Trophoblast cell (in vitro differentiated cells and primary cell): ENCODE data around the gene FAM184A.

Source experiments
- DNase-seq, 2 donors: peaks; one replicate each; pipeline ENCODE4 v3.0.0-alpha.2; 2016
- H2AFZ ChIP-seq: 2 replicates; pipeline ENCODE4 v1.6.1; 2013; ENCODE audit warnings: low read length, moderate library complexity, mild to moderate bottlenecking; ENCODE audit not compliant: insufficient read depth, poor library complexity
- H2AK5ac ChIP-seq: 2 replicates; pipeline ENCODE4 v1.6.1; 2013; ENCODE audit warnings: mild to moderate bottlenecking, low read length
- H2BK120ac ChIP-seq: 2 replicates; pipeline ENCODE4 v1.6.1; 2013; ENCODE audit warnings: low read length, mild to moderate bottlenecking, moderate library complexity; ENCODE audit not compliant: insufficient read depth, poor library complexity
- H2BK12ac ChIP-seq: 2 replicates; pipeline ENCODE4 v1.6.1; 2013; ENCODE audit warnings: mild to moderate bottlenecking, low read length, moderate library complexity
- H2BK5ac ChIP-seq: 2 replicates; pipeline ENCODE4 v1.6.1; 2013; ENCODE audit warnings: low read length, low read depth, moderate library complexity, mild to moderate bottlenecking; ENCODE audit not compliant: poor library complexity
- H3K14ac ChIP-seq: 2 replicates; pipeline ENCODE4 v1.6.1; 2013; ENCODE audit warnings: mild to moderate bottlenecking, low read length
- H3K18ac ChIP-seq: 2 replicates; pipeline ENCODE4 v1.6.1; 2013; ENCODE audit warnings: mild to moderate bottlenecking, low read length
- H3K23ac ChIP-seq: 2 replicates; pipeline ENCODE4 v1.6.1; 2013; ENCODE audit warnings: low read length
- H3K27ac ChIP-seq: 2 replicates; pipeline ENCODE4 v1.5.1; 2013; ENCODE audit warnings: low read depth, mild to moderate bottlenecking, inconsistent platforms, low read length, moderate library complexity
- H3K27me3 ChIP-seq: 2 replicates; pipeline ENCODE4 v1.6.1; 2013; ENCODE audit warnings: inconsistent platforms, mild to moderate bottlenecking, low read length, moderate library complexity; ENCODE audit not compliant: insufficient read depth
- H3K36me3 ChIP-seq, 2 experiments: 1 replicate in 1 of 2; 2 replicates in 1 of 2; pipeline ENCODE4 v1.6.1; 2013; ENCODE audit warnings: low read length in 2 of 2, mild to moderate bottlenecking in 2 of 2, moderate library complexity in 1 of 2; ENCODE audit not compliant: insufficient read depth in 2 of 2, control insufficient read depth in 1 of 2
- H3K4ac ChIP-seq: 2 replicates; pipeline ENCODE4 v1.6.1; 2013; ENCODE audit warnings: low read depth, mild to moderate bottlenecking, low read length, moderate library complexity
- H3K4me1 ChIP-seq, 2 experiments: 1 replicate in 1 of 2; 2 replicates in 1 of 2; pipeline ENCODE4 v1.6.1; 2013; ENCODE audit warnings: low read length in 2 of 2, mild to moderate bottlenecking in 2 of 2, moderate library complexity in 1 of 2; ENCODE audit not compliant: insufficient read depth in 2 of 2, control insufficient read depth in 1 of 2
- H3K4me2 ChIP-seq: 2 replicates; pipeline ENCODE4 v1.6.1; 2013; ENCODE audit warnings: inconsistent platforms, mild to moderate bottlenecking, low read length, moderate library complexity
- H3K4me3 ChIP-seq: 2 replicates; pipeline ENCODE4 v1.5.1; 2013; ENCODE audit warnings: mild to moderate bottlenecking, low read depth, low read length, inconsistent platforms
- H3K79me1 ChIP-seq: one replicate; pipeline ENCODE4 v1.6.1; 2013; ENCODE audit warnings: low read length
- H3K79me2 ChIP-seq: 2 replicates; pipeline ENCODE4 v1.6.1; 2013; ENCODE audit warnings: low read length, mild to moderate bottlenecking; ENCODE audit not compliant: control insufficient read depth, insufficient read depth, poor library complexity
- H3K9ac ChIP-seq: 2 replicates; pipeline ENCODE4 v1.6.1; 2013; ENCODE audit warnings: mild to moderate bottlenecking, low read length
- H3K9me3 ChIP-seq: 2 replicates; pipeline ENCODE4 v1.6.1; 2013; ENCODE audit warnings: low read depth, mild to moderate bottlenecking, control low read depth, inconsistent platforms, low read length; ENCODE audit not compliant: insufficient read depth
- H4K12ac ChIP-seq: 2 replicates; pipeline ENCODE4 v1.6.1; 2013; ENCODE audit warnings: low read depth, mild to moderate bottlenecking, low read length, moderate library complexity
- H4K8ac ChIP-seq: 2 replicates; pipeline ENCODE4 v1.6.1; 2013; ENCODE audit warnings: low read depth, mild to moderate bottlenecking, low read length, moderate library complexity
- H4K91ac ChIP-seq: one replicate; pipeline ENCODE4 v1.6.1; 2013; ENCODE audit warnings: low read depth, mild to moderate bottlenecking, low read length, moderate library complexity
- WGBS: extraction: QIAGEN DNeasy Blood & Tissue Kit; methylation state at CpG from one replicate; pipeline ENCODE4 v1.1.7; 2013; ENCODE audit warnings: missing lambda C conversion rate; ENCODE audit not compliant: insufficient read length, insufficient coverage; ENCODE audit errors: extremely low coverage; 5-methylcytosine and 5-hydroxymethylcytosine counted together

The FAM184A gene

DNA sequence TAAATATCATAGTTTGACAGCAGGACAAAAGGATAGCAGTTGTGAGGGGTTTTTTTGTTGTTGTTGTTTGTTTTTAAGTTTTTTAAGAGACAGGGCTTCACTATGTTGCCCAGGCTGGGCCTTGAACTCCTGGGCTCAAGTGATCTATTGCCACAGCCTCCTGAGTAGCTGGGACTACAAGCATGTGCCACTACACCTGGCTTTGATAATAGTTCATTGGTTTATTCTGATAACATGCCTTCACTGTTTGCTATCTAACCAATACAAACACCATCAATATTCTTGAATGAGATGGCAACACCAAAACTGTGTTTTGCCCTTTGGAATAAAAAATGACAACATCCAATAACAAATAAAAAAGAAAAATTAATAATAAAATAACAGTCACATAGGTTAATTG, 41.2 kb downstream of the FAM184A start:
- H2AK5ac ChIP-seq, result no peak overlapping the region
- no peak overlapping the region for H2BK5ac ChIP-seq
- H3K9ac ChIP-seq, result no peak overlapping the region
- no peak overlapping the region for H3K27ac ChIP-seq
- no peaks in the 10 kb centered on the region for H3K79me2 ChIP-seq
- H2BK12ac ChIP-seq, result no peak overlapping the region
- no peak overlapping the region for H4K8ac ChIP-seq
- H3K14ac ChIP-seq, result no peak overlapping the region
- H3K4me2 ChIP-seq, result no peak overlapping the region
- no peaks in the 10 kb centered on the region for H3K9me3 ChIP-seq
- no peaks in the 10 kb centered on the region for H3K36me3 ChIP-seq
- DNase-seq, result no peak
- H3K79me1 ChIP-seq, result peaks cover 3% of the 10 kb centered on the region
- H4K12ac ChIP-seq, result no peak overlapping the region
- H2BK120ac ChIP-seq, result peak overlapping the region; percentile 51
- H3K27me3 ChIP-seq, result no peaks in the 10 kb centered on the region
- H3K4me1 ChIP-seq, result peaks cover 18 to 22% of the 10 kb centered on the region in 2 experiments
- no peak overlapping the region for H3K23ac ChIP-seq
- no peak overlapping the region for H4K91ac ChIP-seq
- H3K4me3 ChIP-seq, result no peak overlapping the region
- no peak overlapping the region for H2AFZ ChIP-seq
- no peak overlapping the region for H3K18ac ChIP-seq
- H3K4ac ChIP-seq, result no peak overlapping the region

DNA sequence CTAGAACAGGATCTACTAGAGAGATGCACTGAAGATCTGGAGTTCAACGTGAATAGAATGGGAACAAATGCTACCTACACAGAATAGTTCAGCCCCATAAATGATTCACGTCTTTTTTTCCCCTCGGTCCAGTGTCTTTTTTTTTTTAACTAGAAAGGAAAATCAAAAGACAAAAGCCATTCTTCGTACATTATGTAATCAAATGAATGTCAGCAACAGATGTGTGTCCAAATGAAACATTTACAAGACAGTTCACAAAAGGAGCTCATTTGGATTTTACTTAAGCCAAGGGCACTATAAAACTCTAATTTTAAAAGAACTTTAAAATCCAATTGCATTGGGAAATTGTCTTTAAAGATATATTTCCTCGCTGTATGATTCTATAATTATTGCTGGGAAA, 42.4 kb downstream of the FAM184A start:
- Histone ChIP-seq H3K79me2 (no peaks in the 10 kb centered on the region), H3K9ac (no peak overlapping the region), H3K79me1 (peaks cover 3% of the 10 kb centered on the region), H3K36me3 (no peaks in the 10 kb centered on the region), H3K27ac (no peak overlapping the region), H3K18ac (no peak overlapping the region), H3K23ac (no peak overlapping the region), H3K27me3 (no peaks in the 10 kb centered on the region), H3K9me3 (no peaks in the 10 kb centered on the region), H3K4ac (no peak overlapping the region), H3K14ac (no peak overlapping the region), H3K4me3 (no peak overlapping the region), H3K4me1 (peaks cover 17 to 21% of the 10 kb centered on the region in 2 experiments), H2AK5ac (no peak overlapping the region), H2BK120ac (no peak overlapping the region), H3K4me2 (no peak overlapping the region), H4K8ac (no peak overlapping the region), H4K91ac (no peak overlapping the region), H2BK12ac (no peak overlapping the region), H2BK5ac (no peak overlapping the region), H4K12ac (no peak overlapping the region), H2AFZ (no peak overlapping the region)
- no peak for DNase-seq
- no CpG with 5 or more reads among the region's 5 CpGs for WGBS

DNA sequence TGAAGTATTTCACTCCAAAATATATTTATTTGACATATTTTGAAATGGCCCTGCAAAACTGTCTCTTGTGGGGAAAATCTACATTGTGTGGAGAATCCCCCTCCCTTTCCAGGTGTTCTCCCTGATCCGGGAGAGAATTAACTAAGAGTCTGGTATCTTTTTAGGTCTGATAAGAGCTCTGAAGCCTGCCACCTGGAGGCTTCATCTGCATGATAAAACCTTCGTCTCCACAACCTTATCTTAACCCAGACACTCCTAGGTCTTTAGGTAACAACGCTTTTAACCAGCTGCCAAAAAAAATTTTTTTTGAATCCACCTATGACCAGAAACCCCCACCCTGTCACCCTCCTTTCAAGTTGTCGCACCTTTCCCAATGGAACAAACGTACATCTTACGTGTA, 43.0 kb downstream of the FAM184A start:
- Histone ChIP-seq H3K23ac (no peak overlapping the region), H3K9me3 (no peaks in the 10 kb centered on the region), H3K79me1 (peaks cover 3% of the 10 kb centered on the region), H4K91ac (no peak overlapping the region), H2BK5ac (no peak overlapping the region), H2AFZ (no peak overlapping the region), H3K36me3 (no peaks in the 10 kb centered on the region), H3K27me3 (no peaks in the 10 kb centered on the region), H3K4me1 (peaks cover 11 to 14% of the 10 kb centered on the region in 2 experiments), H4K12ac (no peak overlapping the region), H2AK5ac (no peak overlapping the region), H3K4me2 (peak overlapping the region; percentile 6), H3K14ac (no peak overlapping the region), H3K4me3 (no peak overlapping the region), H3K27ac (no peak overlapping the region), H2BK12ac (no peak overlapping the region), H3K79me2 (no peaks in the 10 kb centered on the region), H4K8ac (no peak overlapping the region), H2BK120ac (no peak overlapping the region), H3K9ac (no peak overlapping the region), H3K18ac (no peak overlapping the region), H3K4ac (no peak overlapping the region)
- no peak for DNase-seq
- no CpG with 5 or more reads among the region's 6 CpGs for WGBS

DNA sequence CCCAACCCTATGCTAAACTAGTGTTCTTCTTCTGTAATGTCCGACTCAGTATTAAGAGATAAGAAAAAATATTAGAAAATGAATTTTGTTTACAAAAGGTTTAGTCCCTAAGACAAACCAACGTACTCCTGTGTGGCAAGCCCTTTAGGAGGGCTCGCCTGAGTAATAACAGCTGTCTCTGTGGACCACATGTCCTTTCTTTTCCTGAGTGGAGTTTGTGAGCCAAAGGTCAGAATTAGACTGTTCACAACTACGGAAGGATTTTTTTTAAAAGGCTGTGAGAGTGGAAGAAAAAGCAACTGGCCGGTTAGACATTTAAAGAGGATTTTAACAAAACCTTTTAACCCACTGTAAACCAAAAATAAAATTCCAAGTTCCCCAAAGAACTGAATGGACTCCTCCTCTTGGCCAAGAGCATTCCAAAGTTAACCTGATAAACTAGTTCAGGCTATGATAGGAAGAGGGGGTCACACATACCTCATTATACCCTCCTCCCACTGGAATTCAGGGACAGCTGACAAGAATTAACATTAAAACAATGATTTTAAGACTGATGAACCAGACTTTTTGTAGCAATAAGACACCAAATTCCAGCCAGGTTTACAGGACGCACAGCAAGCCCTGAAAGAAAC, 43.5 kb downstream of the FAM184A start:
- Histone ChIP-seq H3K27me3 (no peaks in the 10 kb centered on the region), H3K4me2 (peak overlapping the region; percentile 7), H3K18ac (no peak overlapping the region), H4K8ac (no peak overlapping the region), H3K23ac (no peak overlapping the region), H2BK12ac (peak overlapping the region; percentile 58), H3K9ac (no peak overlapping the region), H3K79me2 (no peaks in the 10 kb centered on the region), H3K9me3 (no peaks in the 10 kb centered on the region), H3K27ac (no peak overlapping the region), H2BK120ac (no peak overlapping the region), H2AK5ac (no peak overlapping the region), H2AFZ (no peak overlapping the region), H3K14ac (no peak overlapping the region), H3K4me1 (peaks cover 6 to 12% of the 10 kb centered on the region in 2 experiments), H3K4me3 (no peak overlapping the region), H3K4ac (no peak overlapping the region), H3K79me1 (no peaks in the 10 kb centered on the region), H4K91ac (no peak overlapping the region), H2BK5ac (no peak overlapping the region), H3K36me3 (no peaks in the 10 kb centered on the region), H4K12ac (no peak overlapping the region)
- DNase-seq, result no peak
- WGBS, result no CpG with 5 or more reads among the region's 6 CpGs
